ENCODE data around the gene SEMA3D.

SEMA3D gene

GRCh38 chr7:85184599-85185423, 2.0 kb downstream of the SEMA3D start:
- DNase-seq (ENCODE audit: low spot score) = peak; percentile 34

GRCh38 chr7:85183296-85183695, 3.6 kb downstream of the SEMA3D start:
- no peak for DNase-seq (ENCODE audit: low spot score)

GRCh38 chr7:85178531-85179298, 8.1 kb downstream of the SEMA3D start:
- no peak for DNase-seq (ENCODE audit: low spot score)

- no peak for DNase-seq (ENCODE audit: low spot score)
These were observed 9.5 kb downstream of the SEMA3D start for GRCh38 chr7:85177316-85177715.

- DNase-seq (ENCODE audit: low spot score) = no peak
These were observed 10.7 kb downstream of the SEMA3D start for GRCh38 chr7:85176197-85176596.

- no peak for DNase-seq (ENCODE audit: low spot score)
These were observed 11.6 kb downstream of the SEMA3D start for GRCh38 chr7:85175217-85175616.

- peak; percentile 10 for DNase-seq (ENCODE audit: low spot score)
These were observed 14.3 kb downstream of the SEMA3D start for GRCh38 chr7:85172530-85172941.

GRCh38 chr7:85167636-85168035, 19.2 kb downstream of the SEMA3D start:
- no peak for DNase-seq (ENCODE audit: low spot score)

- no peak for DNase-seq (ENCODE audit: low spot score)
These were observed 21.6 kb downstream of the SEMA3D start for GRCh38 chr7:85165263-85165662.

- DNase-seq (ENCODE audit: low spot score) = no peak
These were observed 22.5 kb downstream of the SEMA3D start for GRCh38 chr7:85164376-85164775.

GRCh38 chr7:85162721-85163120, 24.1 kb downstream of the SEMA3D start:
- DNase-seq (ENCODE audit: low spot score) = no peak

GRCh38 chr7:85160223-85160622, 26.6 kb downstream of the SEMA3D start:
- no peak for DNase-seq (ENCODE audit: low spot score)

- no peak for DNase-seq (ENCODE audit: low spot score)
These were observed 27.9 kb downstream of the SEMA3D start for GRCh38 chr7:85159003-85159402.

- no peak for DNase-seq (ENCODE audit: low spot score)
These were observed 30.1 kb downstream of the SEMA3D start for GRCh38 chr7:85156661-85157208.

- no peak for DNase-seq (ENCODE audit: low spot score)
These were observed 32.4 kb downstream of the SEMA3D start for GRCh38 chr7:85154282-85154937.

GRCh38 chr7:85153715-85154114, 33.1 kb downstream of the SEMA3D start:
- no peak for DNase-seq (ENCODE audit: low spot score)

- DNase-seq (ENCODE audit: low spot score) = no peak
These were observed 36.2 kb downstream of the SEMA3D start for GRCh38 chr7:85150624-85151023.

GRCh38 chr7:85144771-85145170, 42.1 kb downstream of the SEMA3D start:
- DNase-seq (ENCODE audit: low spot score) = no peak

GRCh38 chr7:85135977-85136376, 50.9 kb downstream of the SEMA3D start:
- DNase-seq (ENCODE audit: low spot score) = peak; percentile 13

- no peak for DNase-seq (ENCODE audit: low spot score)
These were observed 53.3 kb downstream of the SEMA3D start for GRCh38 chr7:85133560-85133959.

GRCh38 chr7:85133006-85133405, 53.9 kb downstream of the SEMA3D start:
- DNase-seq (ENCODE audit: low spot score) = no peak

GRCh38 chr7:85130702-85131101, 56.2 kb downstream of the SEMA3D start:
- DNase-seq (ENCODE audit: low spot score) = no peak

GRCh38 chr7:85126383-85126782, 60.5 kb downstream of the SEMA3D start:
- no peak for DNase-seq (ENCODE audit: low spot score)
